C4-2B (cell line): ENCODE results near the gene OTOA.

ENCODE experiments used
- ZFX ChIP-seq: fragments of 450-650 bp; IDR thresholded peaks from 2 replicates; pipeline ENCODE4 v1.6.1; 2017
- TF ChIP-seq, protein P1 (sequence below): fragments of 450-650 bp; conservative IDR thresholded peaks from 2 replicates; pipeline ENCODE4 v1.5.1; 2017; ENCODE audit warnings: mild to moderate bottlenecking

DNA sequence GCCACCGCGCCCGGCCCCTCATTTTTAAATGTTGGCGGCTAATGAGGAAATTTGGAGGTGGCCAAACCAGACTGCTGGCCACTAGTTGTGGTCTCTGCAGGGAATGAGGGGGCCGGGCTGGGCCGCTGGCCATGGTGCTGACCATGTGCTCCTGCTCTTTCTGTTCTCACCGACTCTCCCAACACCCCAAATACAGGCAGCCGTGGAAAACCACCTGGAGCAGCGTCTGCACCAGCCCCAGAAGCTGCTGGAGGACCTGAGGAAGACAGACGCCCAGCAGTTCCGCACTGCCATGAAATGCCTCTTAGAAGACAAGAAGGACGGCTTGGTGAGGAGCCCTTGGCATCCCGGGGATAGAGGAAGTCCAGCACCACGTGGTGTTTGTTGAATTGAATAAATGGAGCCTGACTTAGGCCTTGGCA, 21.3 kb downstream of the OTOA start:
- TF ChIP-seq, protein P1, sequence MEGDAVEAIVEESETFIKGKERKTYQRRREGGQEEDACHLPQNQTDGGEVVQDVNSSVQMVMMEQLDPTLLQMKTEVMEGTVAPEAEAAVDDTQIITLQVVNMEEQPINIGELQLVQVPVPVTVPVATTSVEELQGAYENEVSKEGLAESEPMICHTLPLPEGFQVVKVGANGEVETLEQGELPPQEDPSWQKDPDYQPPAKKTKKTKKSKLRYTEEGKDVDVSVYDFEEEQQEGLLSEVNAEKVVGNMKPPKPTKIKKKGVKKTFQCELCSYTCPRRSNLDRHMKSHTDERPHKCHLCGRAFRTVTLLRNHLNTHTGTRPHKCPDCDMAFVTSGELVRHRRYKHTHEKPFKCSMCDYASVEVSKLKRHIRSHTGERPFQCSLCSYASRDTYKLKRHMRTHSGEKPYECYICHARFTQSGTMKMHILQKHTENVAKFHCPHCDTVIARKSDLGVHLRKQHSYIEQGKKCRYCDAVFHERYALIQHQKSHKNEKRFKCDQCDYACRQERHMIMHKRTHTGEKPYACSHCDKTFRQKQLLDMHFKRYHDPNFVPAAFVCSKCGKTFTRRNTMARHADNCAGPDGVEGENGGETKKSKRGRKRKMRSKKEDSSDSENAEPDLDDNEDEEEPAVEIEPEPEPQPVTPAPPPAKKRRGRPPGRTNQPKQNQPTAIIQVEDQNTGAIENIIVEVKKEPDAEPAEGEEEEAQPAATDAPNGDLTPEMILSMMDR, result no peak
- TF ChIP-seq ZFX, result no peak
